A673 (cell line): ENCODE results near the gene GPN2.

Experiments
- EZH2 ChIP-seq: fragments of 200-600 bp; sonication (generic); IDR thresholded peaks from 2 replicates; pipeline ENCODE4 v1.6.1; 2017; ENCODE audit warnings: borderline replicate concordance, low read depth, mild to moderate bottlenecking, mixed read lengths, antibody characterized with exemption, low read length; ENCODE audit not compliant: poor library complexity, severe bottlenecking
- TF ChIP-seq, protein P1 (sequence below): fragments of 300-800, 200-600 bp; sonication (generic); conservative IDR thresholded peaks from 2 replicates; pipeline ENCODE4 v1.5.1; 2017; ENCODE audit warnings: low read depth, mild to moderate bottlenecking, antibody characterized with exemption, low read length, moderate library complexity, mixed read lengths

GRCh38 chr1:26851106-26851684 is 38.9 kb downstream of the GPN2 start:
- TF ChIP-seq EZH2, result no peak
- TF ChIP-seq, protein P1, sequence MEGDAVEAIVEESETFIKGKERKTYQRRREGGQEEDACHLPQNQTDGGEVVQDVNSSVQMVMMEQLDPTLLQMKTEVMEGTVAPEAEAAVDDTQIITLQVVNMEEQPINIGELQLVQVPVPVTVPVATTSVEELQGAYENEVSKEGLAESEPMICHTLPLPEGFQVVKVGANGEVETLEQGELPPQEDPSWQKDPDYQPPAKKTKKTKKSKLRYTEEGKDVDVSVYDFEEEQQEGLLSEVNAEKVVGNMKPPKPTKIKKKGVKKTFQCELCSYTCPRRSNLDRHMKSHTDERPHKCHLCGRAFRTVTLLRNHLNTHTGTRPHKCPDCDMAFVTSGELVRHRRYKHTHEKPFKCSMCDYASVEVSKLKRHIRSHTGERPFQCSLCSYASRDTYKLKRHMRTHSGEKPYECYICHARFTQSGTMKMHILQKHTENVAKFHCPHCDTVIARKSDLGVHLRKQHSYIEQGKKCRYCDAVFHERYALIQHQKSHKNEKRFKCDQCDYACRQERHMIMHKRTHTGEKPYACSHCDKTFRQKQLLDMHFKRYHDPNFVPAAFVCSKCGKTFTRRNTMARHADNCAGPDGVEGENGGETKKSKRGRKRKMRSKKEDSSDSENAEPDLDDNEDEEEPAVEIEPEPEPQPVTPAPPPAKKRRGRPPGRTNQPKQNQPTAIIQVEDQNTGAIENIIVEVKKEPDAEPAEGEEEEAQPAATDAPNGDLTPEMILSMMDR, result no peak
